IMR-90 (cell line): ENCODE data around the gene STYXL1. TPM values are rescaled to one million over a fixed set of nuclear protein-coding genes. Genes with fewer than 3 reads are reported as not detected.

ENCODE experiments used
- ATAC-seq: fragments of 200-7000 bp; cut with Tn5 transposase; 2 replicates; pipeline ENCODE4 v1.9.1; 2020; ENCODE audit warnings: low read depth, mild to moderate bottlenecking, moderate library complexity
- BruUV-seq: library from RNA; stranded (reverse); fragments of 400-500 nt; replicated peaks from 2 replicates; lab custom pipeline; 2021; lab: Mats Ljungman, UMichigan
- CTCF ChIA-PET: fragments of 300-600 bp; formaldehyde crosslinking; extraction: SDS; loops from one replicate; lab custom pipeline; 2021; ENCODE audit warnings: antibody characterized with exemption; lab: Yijun Ruan, JAX
- POLR2A ChIA-PET: fragments of 300-600 bp; sonication (Branson Sonifier 250); formaldehyde crosslinking; loops from one replicate; lab custom pipeline; 2022; ENCODE audit warnings: antibody characterized with exemption; ENCODE audit not compliant: unreplicated experiment; lab: Charles Lee
- DNase-seq: peaks from one replicate; pipeline ENCODE4 v3.0.0; 2013
- H2AFZ ChIP-seq: replicated peaks from 2 replicates; pipeline ENCODE3; 2013; ENCODE audit warnings: low read length, mild to moderate bottlenecking; ENCODE audit not compliant: poor library complexity
- H2AK5ac ChIP-seq: 2 replicates; pipeline ENCODE4 v1.6.1; 2013; ENCODE audit warnings: low read depth, low read length, inconsistent platforms
- H2AK9ac ChIP-seq: replicated peaks from 2 replicates; pipeline ENCODE3; 2013; ENCODE audit warnings: mild to moderate bottlenecking, low read depth, low read length, moderate library complexity; ENCODE audit not compliant: poor library complexity
- H2BK120ac ChIP-seq: 2 replicates; pipeline ENCODE4 v1.6.1; 2013; ENCODE audit warnings: low read depth, low read length, inconsistent platforms
- H2BK15ac ChIP-seq: 3 replicates; pipeline ENCODE4 v1.6.1; 2013; ENCODE audit warnings: low read depth, low read length, inconsistent platforms
- H2BK20ac ChIP-seq: 2 replicates; pipeline ENCODE4 v1.6.1; 2013; ENCODE audit warnings: low read depth, mild to moderate bottlenecking, inconsistent platforms, low read length, moderate library complexity
- H2BK5ac ChIP-seq: 2 replicates; pipeline ENCODE4 v1.6.1; 2013; ENCODE audit warnings: mild to moderate bottlenecking, low read depth, low read length, inconsistent platforms; ENCODE audit not compliant: poor library complexity, severe bottlenecking
- H3K14ac ChIP-seq: replicated peaks from 2 replicates; pipeline ENCODE4 v1.6.1; 2013; ENCODE audit warnings: low read depth, low read length, inconsistent platforms
- H3K18ac ChIP-seq: 2 replicates; pipeline ENCODE4 v1.6.1; 2013; ENCODE audit warnings: low read depth, low read length, control low read depth
- H3K23ac ChIP-seq: 2 replicates; pipeline ENCODE4 v1.6.1; 2013; ENCODE audit warnings: low read depth, low read length, inconsistent platforms
- H3K27ac ChIP-seq: 2 replicates; pipeline ENCODE4 v1.5.1; 2013; ENCODE audit warnings: mild to moderate bottlenecking, control low read depth, low read length; ENCODE audit not compliant: insufficient read depth
- H3K27me3 ChIP-seq: 2 replicates; pipeline ENCODE4 v1.6.1; 2013; ENCODE audit warnings: low read length; ENCODE audit not compliant: control insufficient read depth, insufficient read depth
- H3K36me3 ChIP-seq: 2 replicates; pipeline ENCODE4 v1.6.1; 2013; ENCODE audit warnings: low read length, mixed read lengths; ENCODE audit not compliant: control insufficient read depth, insufficient read depth
- H3K4ac ChIP-seq: 2 replicates; pipeline ENCODE4 v1.6.1; 2013; ENCODE audit warnings: low read depth, low read length, inconsistent platforms
- H3K4me1 ChIP-seq: 2 replicates; pipeline ENCODE4 v1.6.1; 2013; ENCODE audit warnings: low read length, mixed read lengths; ENCODE audit not compliant: control insufficient read depth, insufficient read depth
- H3K4me2 ChIP-seq: 2 replicates; pipeline ENCODE4 v1.6.1; 2013; ENCODE audit warnings: low read depth, mild to moderate bottlenecking, control low read depth, low read length, moderate library complexity
- H3K4me3 ChIP-seq: 2 replicates; pipeline ENCODE4 v1.5.1; 2013; ENCODE audit warnings: low read depth, mild to moderate bottlenecking, control low read depth, low read length, moderate library complexity; ENCODE audit not compliant: insufficient read depth
- H3K56ac ChIP-seq: 2 replicates; pipeline ENCODE4 v1.6.1; 2013; ENCODE audit warnings: low read length, inconsistent platforms; ENCODE audit not compliant: insufficient read depth; ENCODE audit errors: extremely low read depth
- H3K79me1 ChIP-seq, 2 experiments: 2 replicates each; pipeline ENCODE4 v1.6.1; 2013; ENCODE audit warnings: low read length in 2 of 2, inconsistent platforms in 1 of 2, low read depth in 1 of 2
- H3K9ac ChIP-seq: 2 replicates; pipeline ENCODE4 v1.6.1; 2013; ENCODE audit warnings: low read depth, low read length, control low read depth
- H3K9me1 ChIP-seq: 2 replicates; pipeline ENCODE4 v1.6.1; 2013; ENCODE audit warnings: low read length, inconsistent platforms; ENCODE audit not compliant: insufficient read depth
- H3K9me3 ChIP-seq: 2 replicates; pipeline ENCODE4 v1.6.1; 2013; ENCODE audit warnings: low read length; ENCODE audit not compliant: control insufficient read depth, insufficient read depth
- H4K20me1 ChIP-seq: 2 replicates; pipeline ENCODE4 v1.6.1; 2013; ENCODE audit warnings: low read length, inconsistent platforms; ENCODE audit not compliant: insufficient read depth
- H4K5ac ChIP-seq: 2 replicates; pipeline ENCODE4 v1.6.1; 2013; ENCODE audit warnings: mild to moderate bottlenecking, low read depth, low read length, control low read depth
- H4K8ac ChIP-seq, 2 experiments: 2 replicates each; pipeline ENCODE4 v1.6.1; 2013; ENCODE audit warnings: low read depth in 2 of 2, low read length in 2 of 2, control low read depth in 1 of 2, inconsistent platforms in 1 of 2
- H4K91ac ChIP-seq: 2 replicates; pipeline ENCODE4 v1.6.1; 2013; ENCODE audit warnings: low read depth, low read length, inconsistent platforms; ENCODE audit not compliant: insufficient read depth
- CHD1 ChIP-seq: IDR thresholded peaks from 2 replicates; pipeline ENCODE4 v1.6.1; 2012; ENCODE audit warnings: low read depth, low read length, improper control_type of control experiment
- ELK1 ChIP-seq: fragments of 150-350 bp; IDR thresholded peaks from 2 replicates; pipeline ENCODE4 v1.6.1; 2016; ENCODE audit warnings: low read depth, mild to moderate bottlenecking, low read length, moderate library complexity, borderline replicate concordance
- FOS ChIP-seq: fragments of 150-350 bp; IDR thresholded peaks from 2 replicates; pipeline ENCODE4 v1.6.1; 2016; ENCODE audit warnings: low read depth, low read length
- MAFK ChIP-seq: IDR thresholded peaks from 2 replicates; pipeline ENCODE4 v1.6.1; 2012; ENCODE audit warnings: low read depth, low read length, improper control_type of control experiment
- MXI1 ChIP-seq: IDR thresholded peaks from 2 replicates; pipeline ENCODE4 v1.6.1; 2012; ENCODE audit warnings: low read depth, mild to moderate bottlenecking, low read length, moderate library complexity, borderline replicate concordance
- RAD21 ChIP-seq: IDR thresholded peaks from 2 replicates; pipeline ENCODE4 v1.6.1; 2012; ENCODE audit warnings: low read length, improper control_type of control experiment
- RCOR1 ChIP-seq: IDR thresholded peaks from 2 replicates; pipeline ENCODE4 v1.6.1; 2012; ENCODE audit warnings: mild to moderate bottlenecking, low read length, improper control_type of control experiment; ENCODE audit not compliant: insufficient replicate concordance
- SMC3 ChIP-seq: fragments of 150-350 bp; IDR thresholded peaks from 2 replicates; pipeline ENCODE4 v1.6.1; 2016; ENCODE audit warnings: low read depth, mild to moderate bottlenecking, antibody characterized with exemption, low read length, moderate library complexity
- USF2 ChIP-seq: fragments of 150-350 bp; IDR thresholded peaks from 2 replicates; pipeline ENCODE4 v1.6.1; 2017; ENCODE audit warnings: mild to moderate bottlenecking, antibody characterized with exemption, low read length, low read depth
- WGBS, 2 experiments: methylation state at CpG; one replicate each; pipeline versions ENCODE4 v1.1.5 to v1.1.7; 2013; ENCODE audit warnings: missing lambda C conversion rate in 2 of 2; ENCODE audit not compliant: insufficient read length in 1 of 2; ENCODE audit errors: extremely low coverage in 2 of 2; 5-methylcytosine and 5-hydroxymethylcytosine counted together
- dilution Hi-C: fragments of 300-500 bp; cut with HindIII; formaldehyde crosslinking; loops from one replicate; pipeline ENCODE4 v1.14.3; 2018; ENCODE audit warnings: low sequenced_read_pairs; ENCODE audit not compliant: unreplicated experiment
- in situ Hi-C: fragments of 300-500 bp; cut with MboI; formaldehyde crosslinking; loops from 3 replicates; pipeline ENCODE4 v1.14.3; 2019; ENCODE audit warnings: low sequenced_read_pairs, inconsistent platforms, mixed read lengths
- intact Hi-C: fragments of 100-400 bp; cut with micrococcal nuclease; formaldehyde crosslinking; loops from 2 replicates; pipeline ENCODE4 v1.10.0; 2022
- polyA plus RNA-seq, 3 experiments: library from polyadenylated mRNA; depleted of rRNA; stranded (reverse); fragments of >200 nt; gene quantifications; 2 replicates each; pipeline ENCODE4 v1.2.3, GENCODE V29; 2012; ENCODE audit warnings: low replicate concordance in 1 of 3
- total RNA-seq: library from RNA; depleted of rRNA; stranded (reverse); fragments of >200 nt; gene quantifications from 2 replicates; pipeline ENCODE4 v1.2.3, GENCODE V29; 2012

STYXL1 gene
- total and polyA plus RNA-seq, 2 of the 4 experiments (the other 2 are of a cell fraction), result 66.1 to 73.8 TPM

- Histone ChIP-seq H4K91ac (no peak overlapping the region), H2BK120ac (no peak overlapping the region), H2BK5ac (no peak overlapping the region), H3K27me3 (no peaks in the 10 kb centered on the region), H2AFZ (no peak overlapping the region), H2AK5ac (no peak overlapping the region), H3K4me3 (no peak overlapping the region), H4K20me1 (0 out of 2 replicates have a peak, but pooled peaks cover 4% of the 10 kb centered on the region), H3K18ac (no peak overlapping the region), H3K14ac (no peak overlapping the region), H3K23ac (no peak overlapping the region), H3K56ac (no peak overlapping the region), H3K9me3 (no peaks in the 10 kb centered on the region), H4K5ac (no peak overlapping the region), H3K36me3 (peaks cover 17% of the 10 kb centered on the region), H2BK15ac (no peak overlapping the region), H2AK9ac (no peak overlapping the region), H2BK20ac (no peak overlapping the region), H3K4me1 (no peaks in the 10 kb centered on the region), H3K4me2 (no peak overlapping the region), H3K4ac (no peak overlapping the region), H3K79me1 (no peaks in the 10 kb centered on the region), H3K9ac (no peak overlapping the region), H3K9me1 (no peaks in the 10 kb centered on the region), H3K27ac (no peak overlapping the region), H4K8ac (no peak overlapping the region)
- ChIA-PET POLR2A (no interaction called here), CTCF (interaction anchor here (0.6 kb wide), 1 partner anchor 460 kb away, joined by 5 read pairs; no protein-coding TSS in a partner anchor)
- BruUV-seq, result no TSS peak
- ATAC-seq (no peak), DNase-seq (no peak)
- WGBS, 2 experiments, result no CpG with 5 or more reads among the region's 7 CpGs
- dilution Hi-C loops, result no loop called here
- TF ChIP-seq RAD21, result no peak
- no peak for TF ChIP-seq RCOR1
- no peak for TF ChIP-seq MXI1
- TF ChIP-seq ELK1, result no peak
- no peak for TF ChIP-seq SMC3
- TF ChIP-seq FOS, result no peak
- TF ChIP-seq USF2, result no peak
- TF ChIP-seq CHD1, result no peak
- TF ChIP-seq MAFK, result no peak
- intact Hi-C loops, result no loop called here
- in situ Hi-C loops, result no loop called here
These were observed 25.6 kb downstream of the STYXL1 start for GRCh38 chr7:76022026-76022780.
